AG04449 (cell line): ENCODE measurements around the gene RNF20.
A peak's percentile ranks its signal among the peaks of the same experiment; 100 is the strongest.

Source experiments
- CTCF ChIA-PET: fragments of 350-600 bp; formaldehyde crosslinking; extraction: SDS; loops from one replicate; lab custom pipeline; 2021; ENCODE audit warnings: antibody characterized with exemption; lab: Yijun Ruan, JAX
- POLR2A ChIA-PET: fragments of 400-600, 350-600 bp; formaldehyde crosslinking; extraction: SDS; loops from one replicate; lab custom pipeline; 2020; ENCODE audit warnings: antibody characterized with exemption, inconsistent platforms; lab: Yijun Ruan, JAX
- DNase-seq: peaks from one replicate; pipeline ENCODE4 v3.0.0-alpha.2; 2010; ENCODE audit warnings: low read depth, low spot score
- H3K4me3 ChIP-seq: 2 replicates; pipeline ENCODE4 v1.5.1; 2011; ENCODE audit warnings: low read depth, mild to moderate bottlenecking, control low read depth, low read length
- TF ChIP-seq, protein P1 (sequence below): IDR thresholded peaks from one replicate; pipeline ENCODE4 v1.5.1; 2011; ENCODE audit warnings: mild to moderate bottlenecking, moderate library complexity, low read length, control low read depth, inconsistent platforms; ENCODE audit not compliant: insufficient read depth; ENCODE audit errors: missing control alignments

Gene RNF20

DNA sequence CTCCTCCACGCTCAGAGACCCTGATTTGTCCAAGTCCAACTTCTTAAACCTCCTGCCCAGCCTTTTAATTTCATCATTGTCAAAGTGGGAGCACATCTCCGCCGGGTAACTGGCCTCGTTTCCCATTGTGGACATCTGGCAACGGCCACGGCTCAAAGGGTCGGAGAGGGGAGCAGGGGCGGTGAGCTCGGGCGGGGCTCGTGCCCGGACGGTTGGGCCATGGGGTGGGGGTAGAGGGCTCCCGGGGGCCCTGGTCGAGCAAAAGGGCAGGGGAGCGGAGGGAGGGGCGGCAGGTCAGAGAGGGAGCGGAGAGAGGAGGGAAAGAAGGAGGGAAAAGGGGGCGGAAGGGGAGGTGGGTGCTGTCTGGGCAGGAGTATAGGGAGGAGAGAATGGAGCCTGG is 61.1 kb downstream of the RNF20 start, which contains the start of gene PPP3R2:
TSS of gene PPP3R2 (minus strand) at position 174 of the 400 bp plus-strand sequence. CDS start at position 126, 48 bp downstream.
- DNase-seq, result no peak
- TF ChIP-seq, protein P1, sequence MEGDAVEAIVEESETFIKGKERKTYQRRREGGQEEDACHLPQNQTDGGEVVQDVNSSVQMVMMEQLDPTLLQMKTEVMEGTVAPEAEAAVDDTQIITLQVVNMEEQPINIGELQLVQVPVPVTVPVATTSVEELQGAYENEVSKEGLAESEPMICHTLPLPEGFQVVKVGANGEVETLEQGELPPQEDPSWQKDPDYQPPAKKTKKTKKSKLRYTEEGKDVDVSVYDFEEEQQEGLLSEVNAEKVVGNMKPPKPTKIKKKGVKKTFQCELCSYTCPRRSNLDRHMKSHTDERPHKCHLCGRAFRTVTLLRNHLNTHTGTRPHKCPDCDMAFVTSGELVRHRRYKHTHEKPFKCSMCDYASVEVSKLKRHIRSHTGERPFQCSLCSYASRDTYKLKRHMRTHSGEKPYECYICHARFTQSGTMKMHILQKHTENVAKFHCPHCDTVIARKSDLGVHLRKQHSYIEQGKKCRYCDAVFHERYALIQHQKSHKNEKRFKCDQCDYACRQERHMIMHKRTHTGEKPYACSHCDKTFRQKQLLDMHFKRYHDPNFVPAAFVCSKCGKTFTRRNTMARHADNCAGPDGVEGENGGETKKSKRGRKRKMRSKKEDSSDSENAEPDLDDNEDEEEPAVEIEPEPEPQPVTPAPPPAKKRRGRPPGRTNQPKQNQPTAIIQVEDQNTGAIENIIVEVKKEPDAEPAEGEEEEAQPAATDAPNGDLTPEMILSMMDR, result no peak
- POLR2A ChIA-PET, result no interaction called here
- CTCF ChIA-PET, result interaction anchor here (1.6 kb wide), 1 partner anchor 8 kb away, joined by 5 read pairs; no protein-coding TSS in a partner anchor
- no peak within 1 kb of the TSS for H3K4me3 ChIP-seq

DNA sequence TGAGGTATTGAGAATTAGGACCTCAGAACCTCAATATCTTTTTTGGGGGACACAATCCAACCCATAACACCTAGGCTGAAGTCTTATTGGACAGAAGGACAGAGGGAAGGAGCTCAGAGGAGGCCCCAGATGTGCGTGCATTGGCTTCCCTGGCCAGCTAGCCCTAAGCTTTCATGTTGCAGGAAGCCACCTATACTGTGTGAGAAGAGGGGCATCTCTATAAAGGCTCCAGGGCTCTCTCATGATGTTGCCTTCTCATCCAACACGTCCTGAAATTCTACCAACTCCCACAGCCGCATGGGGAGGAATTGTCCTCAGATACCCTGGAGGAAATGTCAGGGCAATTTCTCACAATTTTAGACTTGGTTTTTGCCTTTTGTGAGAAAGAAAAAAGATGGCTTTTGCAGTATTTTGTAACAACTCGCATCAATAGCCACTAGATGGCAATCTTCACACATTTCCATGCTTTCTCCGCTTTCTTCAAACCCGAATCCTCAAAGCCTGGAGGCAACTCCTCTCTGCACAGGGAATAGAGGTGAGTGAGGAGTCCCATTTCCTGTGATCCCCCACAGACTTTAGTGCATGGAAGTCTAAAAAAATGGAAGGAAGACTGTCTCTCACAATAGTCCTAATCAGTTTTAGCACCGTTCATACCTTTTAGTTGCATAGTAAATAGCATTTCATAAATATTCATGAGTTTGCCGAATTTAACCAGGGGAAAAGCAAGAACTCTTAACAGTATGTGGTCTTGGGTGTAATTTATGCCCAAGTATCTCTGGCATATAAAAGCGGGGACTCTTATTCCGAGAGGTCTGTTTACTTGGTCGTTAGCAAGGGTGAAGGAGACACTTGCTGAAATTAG is 68.5 kb downstream of the RNF20 start:
- no peak for DNase-seq

DNA sequence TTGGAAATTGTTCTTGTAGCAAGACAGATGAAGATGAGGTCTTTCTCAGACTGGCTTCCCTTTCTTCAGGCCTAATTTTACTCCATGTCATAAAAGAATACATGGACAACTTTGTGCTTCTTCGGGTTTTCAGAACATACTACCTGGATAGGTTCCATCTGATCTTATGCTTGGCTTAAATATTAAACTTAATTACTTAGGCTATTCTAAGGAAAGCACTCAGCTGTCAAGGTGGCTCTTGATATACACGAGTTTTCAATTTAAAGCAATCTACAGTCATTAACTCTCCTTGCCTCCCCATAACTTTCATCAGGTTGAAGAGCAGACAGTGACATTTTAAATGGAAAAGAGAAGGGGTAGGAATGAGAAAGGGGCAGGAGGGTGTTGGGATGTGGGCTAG is 70.6 kb downstream of the RNF20 start:
- no peak for DNase-seq
- no peak overlapping the region for H3K4me3 ChIP-seq
- POLR2A ChIA-PET, result no interaction called here
- CTCF ChIA-PET, result no interaction called here
- TF ChIP-seq, protein P1, result no peak

More for the DNA sequence above, 68.5 kb downstream of the RNF20 start:
- ChIA-PET CTCF (interaction anchor here (0.6 to 1.6 kb wide), 5 partner anchors 8 to 126 kb away, joined by 3 to 5 read pairs (median 4); no protein-coding TSS in a partner anchor), POLR2A (no interaction called here)
- H3K4me3 ChIP-seq, result no peak overlapping the region
- TF ChIP-seq, protein P1, result peak; percentile 52

DNA sequence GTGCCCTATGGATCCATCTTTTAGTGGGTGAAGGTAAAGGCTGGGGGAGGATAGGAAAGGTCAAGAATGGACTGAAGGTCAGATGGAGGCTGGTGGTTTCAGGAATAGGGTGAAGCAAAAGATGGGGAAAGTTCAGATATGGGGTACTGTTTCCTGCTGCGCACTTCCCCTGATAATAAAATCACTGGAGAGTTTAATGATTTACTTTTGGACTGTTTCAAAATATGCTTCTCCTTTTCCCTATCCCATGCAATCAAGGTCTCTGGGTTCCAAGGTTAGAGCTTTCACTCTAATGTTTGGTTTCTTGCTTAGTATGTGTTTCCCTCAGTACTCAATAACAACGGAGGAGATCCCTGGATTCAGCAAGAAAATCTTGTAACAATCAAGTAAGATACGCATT is 71.9 kb downstream of the RNF20 start:
- ChIA-PET CTCF (no interaction called here), POLR2A (no interaction called here)
- no peak overlapping the region for H3K4me3 ChIP-seq
- TF ChIP-seq, protein P1, result no peak
- DNase-seq, result no peak
